Measurements from ENCODE around the gene CCDC148.
"Not testable (repeated sequence)": the region's sequence is repeated elsewhere in the genome, so short reads cannot be mapped to it uniquely, and the experiment has no call there.

Gene CCDC148

DNA sequence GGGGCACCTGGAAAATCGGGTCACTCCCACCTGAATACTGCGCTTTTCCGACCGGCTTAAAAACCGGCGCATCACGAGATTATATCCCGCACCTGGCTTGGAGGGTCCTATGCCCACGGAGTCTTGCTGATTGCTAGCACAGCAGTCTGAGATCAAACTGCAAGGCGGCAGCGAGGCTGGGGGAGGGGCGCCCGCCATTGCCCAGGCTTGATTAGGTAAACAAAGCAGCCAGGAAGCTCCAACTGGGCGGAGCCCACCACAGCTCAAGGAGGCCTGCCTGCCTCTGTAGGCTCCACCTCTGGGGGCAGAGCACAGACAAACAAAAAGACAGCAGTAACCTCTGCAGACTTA lies 105.1 kb downstream of the CCDC148 start:
- DNase-seq (ENCODE audit: low read depth): not testable (repeated sequence)

DNA sequence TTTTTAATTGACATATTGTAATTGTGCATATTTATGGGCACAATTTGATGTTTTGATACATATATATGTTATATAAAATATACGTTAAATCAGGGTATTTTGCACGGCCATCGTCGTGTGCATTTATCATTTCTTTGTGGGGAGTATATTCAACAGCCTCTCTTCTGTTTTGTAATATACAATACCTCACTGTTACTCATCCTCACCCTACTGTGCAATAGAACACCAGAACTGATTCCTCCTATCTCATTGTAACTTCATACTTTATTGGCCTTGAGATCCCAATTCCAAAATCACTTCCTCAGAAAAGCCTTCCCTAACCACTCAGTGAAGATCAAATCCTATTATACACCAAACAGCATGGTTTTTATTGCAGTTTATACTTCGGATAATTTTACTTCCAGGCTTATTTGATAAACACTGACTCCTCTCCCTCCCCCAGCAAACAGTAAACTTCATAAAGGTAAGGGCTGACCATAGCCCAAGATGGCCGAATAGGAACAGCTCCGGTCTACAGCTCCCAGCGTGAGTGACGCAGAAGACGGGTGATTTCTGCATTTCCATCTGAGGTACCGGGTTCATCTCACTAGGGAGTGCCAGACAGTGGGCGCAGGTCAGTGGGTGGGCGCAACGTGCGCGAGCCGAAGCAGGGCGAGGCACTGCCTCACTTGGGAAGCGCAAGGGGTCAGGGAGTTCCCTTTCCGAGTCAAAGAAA lies 105.6 kb downstream of the CCDC148 start:
- not testable (repeated sequence) for DNase-seq (ENCODE audit: low read depth)

DNA sequence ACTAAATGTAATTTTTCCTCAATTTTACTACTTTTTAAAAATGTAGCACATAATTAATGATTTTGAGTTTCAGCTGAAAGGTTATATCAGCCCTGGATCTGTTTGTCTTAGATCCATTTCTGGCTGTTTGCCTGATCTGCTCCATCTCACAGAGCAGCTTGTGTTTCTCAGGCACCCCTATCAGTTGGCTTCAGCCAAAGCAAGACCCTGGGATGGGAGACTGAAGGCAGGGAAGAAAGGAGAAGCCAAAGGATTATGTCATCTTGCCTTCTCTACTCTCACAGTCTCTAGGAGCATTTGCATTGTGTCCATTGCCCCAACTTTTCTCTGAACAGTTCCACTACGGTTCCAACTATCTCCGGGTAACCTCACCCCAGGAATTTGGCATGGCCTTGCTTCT lies 110.5 kb downstream of the CCDC148 start:
- DNase-seq (ENCODE audit: low read depth): no peak

DNA sequence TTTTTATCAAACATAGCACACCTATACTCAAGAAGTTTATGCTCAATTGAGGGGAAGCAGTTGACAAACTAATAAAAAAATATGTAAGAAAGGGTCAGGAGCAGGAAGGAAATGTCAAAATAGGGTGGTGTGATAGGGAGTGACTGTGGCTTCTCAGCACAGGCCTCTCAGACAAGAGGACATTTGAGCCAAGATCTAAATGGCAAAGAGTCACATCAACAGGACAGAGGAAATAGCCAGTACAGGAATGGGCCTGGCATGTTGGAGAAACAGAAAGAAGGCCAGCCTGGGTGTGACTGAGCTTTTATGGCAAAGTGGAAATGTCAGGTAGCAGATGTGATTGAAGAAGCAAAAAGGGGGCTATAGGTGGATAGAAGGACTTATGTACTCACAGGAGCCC lies 117.0 kb downstream of the CCDC148 start:
- DNase-seq (ENCODE audit: low read depth): no peak

DNA sequence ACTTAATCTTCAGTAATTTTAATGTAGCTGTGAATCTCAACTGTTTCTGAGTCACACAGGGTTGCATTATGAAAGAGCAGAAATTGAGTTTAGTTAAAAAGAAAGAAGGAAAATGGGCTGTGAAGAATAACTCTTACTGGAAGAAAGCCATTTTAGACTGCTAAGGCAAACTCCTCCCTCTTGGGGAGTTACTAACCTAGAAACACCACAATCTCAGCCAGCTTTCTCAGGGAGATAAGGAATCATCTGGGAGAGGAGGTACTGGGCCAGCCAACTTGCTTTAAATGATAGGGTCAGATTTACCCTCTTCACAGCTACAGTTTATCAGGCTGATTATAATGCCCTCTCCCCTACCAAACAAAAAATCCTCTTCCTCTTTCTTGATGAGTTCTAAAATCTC lies 119.5 kb downstream of the CCDC148 start:
- no peak for DNase-seq (ENCODE audit: low read depth)

DNA sequence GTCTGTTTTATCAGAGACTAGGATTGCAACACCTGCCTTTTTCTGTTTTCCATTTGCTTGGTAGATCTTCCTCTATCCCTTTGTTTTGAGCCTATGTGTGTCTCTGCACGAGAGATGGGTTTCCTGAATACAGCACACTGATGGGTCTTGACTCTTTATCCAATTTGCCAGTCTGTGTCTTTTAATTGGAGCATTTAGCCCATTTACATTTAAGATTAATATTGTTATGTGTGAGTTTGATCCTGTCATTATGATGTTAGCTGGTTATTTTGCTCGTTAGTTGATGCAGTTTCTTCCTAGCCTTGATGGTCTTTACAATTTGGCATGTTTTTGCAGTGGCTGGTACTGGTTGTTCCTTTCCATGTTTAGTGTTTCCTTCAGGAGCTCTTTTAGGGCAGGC lies 124.8 kb downstream of the CCDC148 start:
- not testable (repeated sequence) for DNase-seq (ENCODE audit: low read depth)

DNA sequence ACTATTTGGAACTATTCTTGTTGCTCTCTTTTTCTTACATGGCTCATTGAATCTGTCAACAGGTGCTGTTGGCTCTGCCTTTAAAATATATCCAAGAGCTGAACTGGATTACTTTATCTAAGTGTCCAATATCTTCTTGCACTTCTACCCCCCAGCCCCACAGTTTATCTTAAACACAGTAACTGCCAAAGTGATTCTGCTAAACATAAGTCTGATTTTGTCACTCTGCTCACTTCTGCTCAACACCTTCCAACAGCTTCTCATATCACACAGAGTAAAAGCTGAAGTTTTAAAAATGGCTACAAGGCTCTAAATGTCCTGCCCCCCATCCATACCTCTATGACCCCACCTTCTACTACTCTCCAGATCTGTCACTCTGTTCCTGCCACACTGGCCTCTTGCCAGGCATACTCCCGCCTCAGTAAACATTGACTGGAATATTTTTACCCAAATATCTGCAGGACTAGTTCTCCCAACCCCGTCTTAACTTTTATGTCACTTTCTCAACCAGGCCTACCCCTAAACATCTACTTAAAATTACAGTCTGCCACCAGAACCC lies 130.7 kb downstream of the CCDC148 start:
- no peak for DNase-seq (ENCODE audit: low read depth)

DNA sequence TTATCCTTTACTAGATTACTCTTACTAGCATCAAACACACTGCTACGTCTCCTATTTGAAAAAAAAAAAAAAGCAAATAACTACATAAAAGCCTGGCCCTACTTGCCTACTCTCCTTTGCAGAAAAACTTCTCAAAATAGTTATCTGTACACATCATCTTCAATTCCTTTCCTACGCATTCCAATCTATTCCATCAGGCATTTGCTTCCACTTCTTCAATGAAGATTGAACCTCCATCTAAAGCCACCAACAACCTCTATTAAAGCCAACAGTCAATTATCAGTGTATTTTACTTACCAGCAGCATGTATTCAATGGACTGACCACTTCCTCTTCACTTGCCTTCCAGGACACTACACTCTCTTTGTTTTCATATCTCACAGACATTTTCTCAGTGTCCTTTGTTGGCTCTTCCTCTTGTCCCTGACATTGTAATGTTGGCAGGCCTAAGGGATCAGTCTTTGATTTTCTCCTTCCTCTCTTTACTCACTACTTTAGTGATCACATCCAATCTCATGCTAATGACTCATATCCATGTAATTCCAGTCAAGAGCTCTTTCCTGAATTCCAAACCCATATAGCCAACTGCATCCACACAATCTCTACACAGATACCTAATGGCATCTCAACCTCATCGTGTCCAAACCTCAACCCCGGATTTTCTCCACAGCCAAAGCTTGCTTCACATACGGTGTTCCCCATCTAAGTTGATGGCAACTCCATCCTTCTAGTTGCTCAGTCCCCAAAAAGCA lies 131.3 kb downstream of the CCDC148 start:
- no peak for DNase-seq (ENCODE audit: low read depth)

DNA sequence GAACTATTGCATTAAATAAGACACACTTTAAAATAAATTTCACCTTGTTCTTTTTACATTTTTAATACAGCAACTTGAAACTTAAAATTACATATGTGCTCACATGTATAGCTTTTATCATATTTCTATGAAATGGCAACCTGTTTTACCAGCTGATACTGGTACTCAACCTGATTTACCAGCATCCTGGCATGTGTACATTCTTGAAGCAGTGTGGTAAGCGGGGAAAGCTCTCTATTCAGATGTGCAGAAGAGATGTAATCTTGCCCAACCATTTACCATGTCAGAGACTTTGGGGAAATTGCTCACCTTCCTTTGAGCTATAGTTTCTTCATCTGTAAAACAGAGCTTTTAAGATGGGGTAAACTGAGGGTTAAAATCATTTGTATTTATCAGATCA lies 133.2 kb downstream of the CCDC148 start:
- DNase-seq (ENCODE audit: low read depth): no peak

DNA sequence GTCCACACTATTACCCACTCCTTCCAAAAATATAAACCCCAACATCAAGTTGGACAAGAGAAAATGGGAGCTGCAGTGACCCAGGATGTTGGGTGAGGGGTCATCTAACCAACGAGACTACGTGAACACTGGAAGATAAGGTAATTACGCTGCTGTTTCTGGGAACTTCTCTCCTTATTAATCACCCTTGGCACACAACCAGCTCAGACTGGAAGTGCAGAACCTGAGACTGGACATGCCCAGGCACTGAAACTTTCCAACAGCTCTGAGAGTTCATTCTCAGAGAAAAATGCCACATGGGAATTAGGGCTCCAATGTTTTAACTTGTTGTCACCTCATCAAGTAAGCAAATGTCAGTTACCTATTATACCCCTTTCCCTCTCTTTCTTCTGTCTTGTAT lies 135.3 kb downstream of the CCDC148 start:
- DNase-seq (ENCODE audit: low read depth): no peak

DNA sequence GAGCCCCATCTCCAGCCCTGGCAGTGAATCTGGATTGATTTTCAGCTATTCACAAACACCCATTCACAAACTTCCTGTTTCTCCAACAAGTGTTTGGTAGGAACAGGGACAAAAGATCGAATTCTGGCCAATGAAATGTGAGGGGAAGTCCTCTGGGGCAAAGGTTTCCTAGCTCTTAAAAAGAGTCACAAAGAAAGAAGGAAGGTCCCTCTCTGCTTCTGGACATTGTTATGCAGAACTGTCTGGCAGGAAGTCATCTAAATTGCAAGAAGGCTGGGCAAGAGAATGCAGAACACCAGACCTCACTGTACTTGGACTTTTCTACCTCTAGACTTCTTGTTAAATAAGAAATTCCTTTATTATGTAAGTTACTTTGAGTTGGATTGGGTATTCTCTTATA lies 137.3 kb downstream of the CCDC148 start:
- DNase-seq (ENCODE audit: low read depth): no peak

DNA sequence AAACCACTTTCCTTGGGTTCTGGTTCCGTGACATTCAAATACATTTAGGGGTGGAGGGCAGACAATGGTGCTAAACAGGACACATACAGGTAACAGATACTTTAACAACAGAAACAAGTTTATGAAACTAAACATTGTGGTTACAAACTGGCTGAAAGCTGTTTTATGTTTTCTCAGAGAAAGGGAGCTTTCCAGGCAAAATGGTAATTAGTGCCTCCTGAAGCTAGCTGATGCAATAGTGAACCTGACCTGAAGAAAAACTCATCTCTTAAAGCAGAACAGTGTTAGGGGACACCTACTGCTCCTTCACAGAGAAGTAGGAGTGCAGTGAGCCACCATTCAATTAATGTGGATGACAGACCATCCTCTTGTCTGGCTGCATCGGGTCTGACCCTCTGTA lies 138.9 kb downstream of the CCDC148 start:
- no peak for DNase-seq (ENCODE audit: low read depth)

DNA sequence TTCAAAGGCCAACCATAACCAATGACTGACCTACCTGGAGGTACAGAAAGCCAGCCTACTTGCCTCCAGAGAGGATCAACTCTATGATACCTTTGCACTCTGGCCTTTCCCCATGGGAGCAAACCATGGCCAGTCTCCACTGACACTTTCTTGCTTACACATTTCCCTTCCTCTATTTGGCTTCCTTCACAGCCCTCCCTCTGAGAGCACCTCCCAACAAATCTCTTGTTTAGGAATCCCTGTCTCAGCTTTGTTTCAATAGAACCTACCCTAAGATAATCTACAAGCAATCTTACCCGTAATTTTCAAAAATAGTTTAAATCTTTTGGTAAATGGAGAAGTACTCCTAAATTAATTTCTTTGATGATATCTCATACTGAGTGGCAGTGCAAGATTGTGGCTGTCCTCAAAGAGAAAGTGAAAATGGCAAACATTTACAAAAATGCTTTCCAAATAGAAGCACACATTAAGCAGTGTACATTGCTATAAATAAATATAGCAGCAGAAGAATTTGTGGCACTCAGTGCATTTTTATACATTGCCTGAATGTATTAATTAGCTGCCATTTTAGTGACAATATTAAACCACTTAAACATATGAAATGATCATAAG lies 140.6 kb downstream of the CCDC148 start:
- no peak for DNase-seq (ENCODE audit: low read depth)

DNA sequence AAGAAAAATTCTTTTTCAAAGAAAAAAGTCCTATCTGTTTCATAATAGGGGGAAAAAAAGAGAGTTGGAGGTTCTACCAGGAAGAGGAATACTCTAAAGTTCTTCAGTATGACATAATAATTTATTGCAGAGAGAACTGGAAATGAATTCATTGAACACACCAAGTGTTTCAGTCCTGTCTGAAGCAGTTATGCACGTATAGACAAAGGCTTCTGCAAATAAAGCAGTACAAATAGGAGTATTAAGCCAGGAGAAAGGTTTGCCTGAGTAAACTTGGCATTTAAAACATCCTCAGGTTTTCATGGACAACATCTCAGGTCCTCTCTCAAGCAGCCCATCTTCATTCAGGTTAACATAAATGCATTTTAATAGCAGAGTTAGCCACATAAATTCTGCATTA lies 141.6 kb downstream of the CCDC148 start:
- no peak for DNase-seq (ENCODE audit: low read depth)

DNA sequence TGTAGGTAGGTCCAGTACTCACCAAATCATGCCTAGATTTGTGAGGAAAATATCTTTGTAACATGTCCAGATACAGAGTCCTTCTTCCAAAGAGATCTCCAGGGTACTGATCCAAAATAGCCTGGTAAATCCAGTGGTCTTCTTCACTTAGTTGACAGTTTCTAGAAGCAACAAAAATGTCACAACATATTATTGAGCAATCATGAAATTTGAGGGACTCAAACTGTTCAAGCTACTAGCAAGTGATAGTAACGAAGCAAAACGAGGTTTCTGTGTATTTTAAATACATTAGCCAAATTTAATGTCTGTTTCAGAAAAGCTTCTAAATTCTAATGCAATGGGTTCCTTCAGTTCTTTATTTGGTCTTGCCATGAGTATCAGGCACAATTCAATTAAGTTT lies 142.8 kb downstream of the CCDC148 start:
- DNase-seq (ENCODE audit: low read depth): no peak

DNA sequence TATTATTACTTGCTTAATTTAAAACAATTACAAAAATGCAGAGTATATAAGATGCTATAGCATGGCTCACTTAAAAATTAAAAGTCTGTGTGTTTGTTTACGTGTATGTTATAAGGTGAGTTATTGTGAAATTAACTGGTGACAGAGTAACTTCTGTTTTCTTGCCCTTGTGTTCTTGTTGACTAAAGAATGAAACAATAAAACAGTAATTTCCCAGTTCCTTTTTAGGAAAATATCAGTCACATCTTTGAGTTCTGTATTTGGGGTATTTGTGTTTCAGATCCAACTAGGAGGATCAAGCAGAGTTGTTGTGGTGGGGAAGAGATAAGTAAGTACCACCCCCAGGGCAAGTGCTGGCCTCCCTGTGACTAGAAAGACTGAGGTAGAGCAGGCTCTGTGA lies 143.6 kb downstream of the CCDC148 start:
- no peak for DNase-seq (ENCODE audit: low read depth)

DNA sequence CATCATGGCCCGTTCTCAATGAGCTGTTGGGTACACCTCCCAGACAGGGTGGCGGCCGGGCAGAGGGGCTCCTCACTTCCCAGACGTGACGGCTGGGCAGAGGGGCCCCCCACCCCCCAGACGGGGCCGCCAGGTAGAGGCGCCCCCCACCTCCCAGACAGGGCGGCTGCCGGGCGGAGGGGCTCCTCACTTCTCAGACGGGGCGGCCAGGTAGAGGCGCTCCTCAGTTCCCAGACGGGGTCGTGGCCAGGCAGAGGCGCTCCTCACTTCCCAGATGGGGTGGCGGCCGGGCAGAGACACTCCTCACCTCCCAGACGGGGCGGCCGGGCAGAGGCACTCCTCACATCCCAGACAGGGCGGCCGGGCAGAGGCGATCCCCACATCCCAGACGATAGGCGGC lies 146.1 kb downstream of the CCDC148 start:
- not testable (repeated sequence) for DNase-seq (ENCODE audit: low read depth)

DNA sequence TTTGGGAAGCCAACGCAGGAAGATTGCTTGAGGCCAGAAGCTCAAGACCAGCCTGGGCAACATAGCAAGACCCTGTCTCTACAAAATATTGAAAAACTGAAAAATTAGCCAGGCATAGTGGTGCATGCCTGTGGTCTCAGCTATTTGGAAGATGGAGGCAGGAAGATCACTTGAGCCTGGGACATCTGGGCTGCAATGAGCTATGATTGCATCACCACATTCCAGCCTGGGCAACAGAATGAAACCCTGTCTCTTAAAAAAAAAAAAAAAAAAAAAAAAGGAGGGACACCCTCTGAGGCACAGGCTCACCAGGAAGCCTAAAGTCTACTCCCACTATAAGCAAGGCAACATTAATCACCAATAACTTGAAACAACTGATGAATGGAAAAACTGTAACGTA lies 151.1 kb downstream of the CCDC148 start:
- DNase-seq (ENCODE audit: low read depth): no peak

DNA sequence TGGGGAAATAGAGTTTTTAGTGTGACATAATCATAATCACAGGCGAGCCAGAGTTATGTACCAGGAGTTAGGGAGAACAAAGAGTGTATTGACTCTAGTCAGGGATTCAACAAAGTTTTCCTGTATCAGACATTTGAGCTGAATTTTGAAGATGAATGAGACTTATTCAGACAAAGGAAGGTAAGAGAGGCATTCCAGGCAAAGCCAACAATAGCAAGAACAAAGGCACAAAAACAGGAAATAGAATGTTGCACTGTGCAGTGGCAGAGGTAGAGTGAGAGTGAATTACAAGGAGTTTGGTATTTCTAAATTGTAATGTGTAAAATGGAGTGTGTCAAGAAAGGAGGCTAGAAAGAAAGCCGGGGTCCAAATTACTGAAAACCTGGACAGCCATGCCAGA lies 156.2 kb downstream of the CCDC148 start:
- DNase-seq (ENCODE audit: low read depth): no peak

DNA sequence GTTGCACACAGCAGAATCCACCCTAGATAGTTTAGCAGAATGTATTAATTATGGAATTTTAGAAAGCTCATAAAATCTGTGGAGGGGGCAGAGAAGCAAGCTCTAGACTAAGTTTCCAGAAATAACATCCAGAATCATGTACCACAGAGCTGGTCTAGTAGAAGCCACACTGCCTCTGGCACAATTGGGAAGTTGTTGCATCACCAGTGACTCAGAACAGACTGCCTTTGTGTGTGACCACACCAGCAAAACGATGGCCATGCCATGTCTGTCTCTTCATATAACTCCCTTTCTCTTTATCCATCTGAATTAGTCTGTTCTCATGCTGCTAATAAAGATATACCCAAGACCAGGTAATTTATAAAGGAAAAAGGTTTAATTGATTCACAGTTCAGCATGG lies 158.9 kb downstream of the CCDC148 start:
- peak; percentile 18 for DNase-seq (ENCODE audit: low read depth)

DNA sequence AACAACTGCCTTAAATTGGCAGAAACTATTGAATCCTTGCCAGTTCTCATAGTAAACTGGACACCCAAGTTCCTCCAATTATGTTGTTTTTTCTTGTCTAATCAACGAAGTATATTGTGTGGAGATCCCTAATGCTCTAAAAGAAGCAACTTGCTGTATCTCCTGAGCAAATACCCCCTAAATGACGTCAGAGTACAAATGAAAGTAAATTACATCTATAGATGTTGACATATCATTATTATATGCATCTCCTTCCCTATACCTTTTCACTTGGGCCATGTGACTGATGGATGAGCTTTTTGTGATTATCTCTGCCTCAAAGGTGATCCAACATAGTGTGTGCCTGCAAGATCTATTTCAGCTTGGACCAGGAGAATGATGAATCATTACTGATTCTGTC lies 159.4 kb downstream of the CCDC148 start:
- no peak for DNase-seq (ENCODE audit: low read depth)

DNA sequence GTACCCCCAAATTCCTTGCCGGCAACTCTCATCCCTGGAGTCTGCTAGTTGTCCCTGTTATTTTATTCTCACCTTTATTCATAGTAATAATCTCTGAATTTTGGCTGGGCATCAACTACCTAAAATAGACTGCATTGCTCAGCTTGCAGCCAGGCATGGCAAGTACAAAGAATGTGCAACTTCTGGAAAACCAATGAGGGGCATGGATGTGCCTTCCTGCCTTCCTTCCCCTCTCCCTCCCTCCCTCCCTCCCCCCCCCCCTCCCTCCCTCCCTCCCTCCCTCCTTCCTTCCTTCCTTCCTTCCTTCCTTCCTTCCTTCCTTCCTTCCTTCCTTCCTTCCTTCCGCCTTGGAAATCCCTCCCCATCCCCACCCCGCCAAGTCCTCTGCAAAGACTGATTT lies 162.8 kb downstream of the CCDC148 start:
- no peak for DNase-seq (ENCODE audit: low read depth)

DNA sequence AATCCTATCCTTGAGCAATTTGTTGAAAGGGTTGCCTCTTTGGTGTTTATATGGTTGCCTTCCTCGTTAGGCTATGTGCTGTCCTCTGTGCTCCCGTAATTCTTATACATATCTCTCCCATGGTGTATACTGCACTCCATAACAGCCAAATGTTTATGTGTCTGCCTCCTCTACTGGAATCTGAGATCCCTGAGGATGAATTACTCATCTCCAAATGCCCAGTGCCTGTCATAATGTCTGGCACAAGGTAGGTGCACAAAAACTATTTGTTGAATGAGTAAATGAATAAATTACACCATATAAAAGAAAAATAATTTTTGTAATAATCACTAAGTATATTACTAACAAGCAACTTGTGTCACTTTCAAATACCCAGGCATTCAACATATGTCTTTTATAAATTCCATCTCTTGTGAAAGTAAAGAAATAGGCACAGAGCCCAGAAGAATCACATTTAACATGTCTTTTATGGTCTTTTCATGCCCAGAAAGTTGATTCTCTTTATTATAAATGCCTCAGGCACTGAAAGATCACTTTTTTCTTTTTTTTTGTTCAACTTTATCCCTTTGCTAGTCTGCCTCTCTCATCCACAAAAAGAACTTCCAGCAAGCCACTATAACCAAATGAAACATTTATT lies 164.9 kb downstream of the CCDC148 start:
- DNase-seq (ENCODE audit: low read depth): peak; percentile 12

Data from GM04504 (cell line).